ENCODE measurements around the gene CLCN3. TPM values are rescaled to one million over a fixed set of nuclear protein-coding genes. Genes with fewer than 3 reads are reported as not detected.

The CLCN3 gene
- polyA plus RNA-seq, 3 donors = 5.3 to 7.8 (median 5.4) TPM

GRCh38 chr4:169741569-169741968 is 121.2 kb downstream of the CLCN3 start:
- H3K27ac ChIP-seq (ENCODE audit: low read depth in 1 of 2, low read length in 2 of 2) = no peak overlapping the region
- Mint-ChIP-seq H3K9me3 (peaks cover 0 to 3% (median 0%) of the 10 kb centered on the region in 7 donors), H3K36me3 (peaks cover 53 to 74% of the 10 kb centered on the region in 2 donors), H3K4me3 (no peak overlapping the region), H3K4me1 (no peaks in the 10 kb centered on the region), H3K27me3 (ENCODE audit: low read depth in 3 of 3) (no peaks in the 10 kb centered on the region), H3K27ac (no peak overlapping the region)
- H3K4me3 ChIP-seq (replicated peaks in 1 of 3; ENCODE audit: low read depth in 2 of 3, low read length in 3 of 3) = no peak overlapping the region
- H3K79me2 ChIP-seq (ENCODE audit: insufficient read depth, low read length) = no peaks in the 10 kb centered on the region
- DNase-seq = peak in 1 of 3 donors; percentile 7
- WGBS (ENCODE audit: insufficient coverage) = no CpG with 5 or more reads among the region's 2 CpGs
- no peak for TF ChIP-seq CTCF (IDR thresholded peaks at IDR 0.05)
- peaks cover 24 to 71% of the 10 kb centered on the region in 2 donors for H3K36me3 ChIP-seq (replicated peaks in 1 of 2; ENCODE audit: control insufficient read depth in 1 of 2, insufficient read depth in 2 of 2, low read length in 2 of 2)
- no peak overlapping the region for H2AFZ ChIP-seq (ENCODE audit: insufficient read depth, low read depth, low read length, poor library complexity, severe bottlenecking)
- intact Hi-C loops (cut with micrococcal nuclease) = no loop called here
- H3K4me2 ChIP-seq (replicated peaks; ENCODE audit: extremely low read depth, low read length, poor library complexity, severe bottlenecking) = no peak overlapping the region
- no peaks in the 10 kb centered on the region for H3K4me1 ChIP-seq (ENCODE audit: control insufficient read depth in 1 of 2, insufficient read depth in 2 of 2, low read length in 2 of 2)
- no peaks in the 10 kb centered on the region for H3K27me3 ChIP-seq (ENCODE audit: control insufficient read depth in 2 of 2, insufficient read depth in 2 of 2, low read length in 2 of 2)
- H4K20me1 ChIP-seq (ENCODE audit: insufficient read depth, low read length) = no peaks in the 10 kb centered on the region
- no peak overlapping the region for H3K9ac ChIP-seq (ENCODE audit: insufficient read depth, low read length, poor library complexity, severe bottlenecking)
- no peaks in the 10 kb centered on the region for H3K9me3 ChIP-seq (replicated peaks in 1 of 2; ENCODE audit: control insufficient read depth in 1 of 2, insufficient read depth in 1 of 2, low read length in 2 of 2)

GRCh38 chr4:169744601-169745000 is 124.2 kb downstream of the CLCN3 start:
- DNase-seq = no peak
- no peaks in the 10 kb centered on the region for H3K9me3 ChIP-seq (replicated peaks in 1 of 2; ENCODE audit: control insufficient read depth in 1 of 2, insufficient read depth in 1 of 2, low read length in 2 of 2)
- H2AFZ ChIP-seq (ENCODE audit: insufficient read depth, low read depth, low read length, poor library complexity, severe bottlenecking) = no peak overlapping the region
- H3K4me2 ChIP-seq (replicated peaks; ENCODE audit: extremely low read depth, low read length, poor library complexity, severe bottlenecking) = no peak overlapping the region
- peaks cover 46 to 58% of the 10 kb centered on the region in 2 donors for H3K36me3 Mint-ChIP-seq
- H3K4me3 Mint-ChIP-seq = no peak overlapping the region
- H3K36me3 ChIP-seq (replicated peaks in 1 of 2; ENCODE audit: control insufficient read depth in 1 of 2, insufficient read depth in 2 of 2, low read length in 2 of 2) = peaks cover 33 to 71% of the 10 kb centered on the region in 2 donors
- no peaks in the 10 kb centered on the region for H4K20me1 ChIP-seq (ENCODE audit: insufficient read depth, low read length)
- WGBS (ENCODE audit: insufficient coverage) = no CpG with 5 or more reads among the region's 1 CpG
- H3K27ac ChIP-seq (ENCODE audit: low read depth in 1 of 2, low read length in 2 of 2) = no peak overlapping the region
- H3K4me3 ChIP-seq (replicated peaks in 1 of 3; ENCODE audit: low read depth in 2 of 3, low read length in 3 of 3) = no peak overlapping the region
- no peaks in the 10 kb centered on the region for H3K27me3 ChIP-seq (ENCODE audit: control insufficient read depth in 2 of 2, insufficient read depth in 2 of 2, low read length in 2 of 2)
- intact Hi-C loops (cut with micrococcal nuclease) = no loop called here
- H3K79me2 ChIP-seq (ENCODE audit: insufficient read depth, low read length) = no peaks in the 10 kb centered on the region
- H3K27me3 Mint-ChIP-seq (ENCODE audit: low read depth in 3 of 3) = no peaks in the 10 kb centered on the region
- no peak for TF ChIP-seq CTCF (IDR thresholded peaks at IDR 0.05)
- no peaks in the 10 kb centered on the region for H3K4me1 Mint-ChIP-seq
- no peak overlapping the region for H3K9ac ChIP-seq (ENCODE audit: insufficient read depth, low read length, poor library complexity, severe bottlenecking)
- H3K9me3 Mint-ChIP-seq = no peaks in the 10 kb centered on the region
- H3K4me1 ChIP-seq (ENCODE audit: control insufficient read depth in 1 of 2, insufficient read depth in 2 of 2, low read length in 2 of 2) = no peaks in the 10 kb centered on the region
- H3K27ac Mint-ChIP-seq = peak overlapping the region in 1 of 7 donors; percentile 15

All from CD14-positive monocyte (primary cell).